Astrocyte of the spinal cord (primary cell): ENCODE data around the gene ARMH3.

Experiments used
- DNase-seq: peaks from one replicate; pipeline ENCODE4 v3.0.0; 2011; ENCODE audit warnings: low read depth, low spot score
- H3K4me3 ChIP-seq: 2 replicates; pipeline ENCODE4 v1.5.1; 2011; ENCODE audit warnings: low read depth, mild to moderate bottlenecking, low read length, moderate library complexity
- in situ Hi-C: cut with HindIII; loops from 2 replicates; pipeline ENCODE4 v1.10.0; 2017; ENCODE audit warnings: low sequenced_read_pairs
- TF ChIP-seq, protein P1 (sequence below): IDR thresholded peaks from 2 replicates; pipeline ENCODE4 v1.5.1; 2012; ENCODE audit warnings: low read depth, mild to moderate bottlenecking, low read length, inconsistent platforms

ARMH3 gene

DNA sequence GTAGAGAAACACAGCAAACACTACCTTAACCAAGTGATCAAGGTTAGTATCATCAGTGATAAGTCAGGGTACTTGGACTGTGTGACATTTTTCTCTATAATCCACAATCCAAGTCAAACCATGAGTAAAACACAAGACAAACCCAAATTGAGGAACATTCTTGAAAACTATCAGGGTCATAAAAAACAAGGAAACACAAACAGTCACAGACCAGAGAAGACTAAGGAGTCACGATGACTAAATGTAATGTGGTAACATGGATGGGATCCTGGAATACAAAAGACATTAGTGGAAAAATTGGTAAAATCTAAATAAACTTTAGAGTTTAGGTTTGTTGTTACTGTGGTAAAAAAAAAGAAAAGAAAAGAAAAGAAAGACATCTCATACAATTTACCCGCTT is 103.8 kb downstream of the ARMH3 start:
- DNase-seq, result peak; percentile 34

GRCh38 chr10:101950213-101950612 is 105.8 kb downstream of the ARMH3 start:
- DNase-seq, result no peak
- in situ Hi-C loops, result no loop called here
- TF ChIP-seq, protein P1, sequence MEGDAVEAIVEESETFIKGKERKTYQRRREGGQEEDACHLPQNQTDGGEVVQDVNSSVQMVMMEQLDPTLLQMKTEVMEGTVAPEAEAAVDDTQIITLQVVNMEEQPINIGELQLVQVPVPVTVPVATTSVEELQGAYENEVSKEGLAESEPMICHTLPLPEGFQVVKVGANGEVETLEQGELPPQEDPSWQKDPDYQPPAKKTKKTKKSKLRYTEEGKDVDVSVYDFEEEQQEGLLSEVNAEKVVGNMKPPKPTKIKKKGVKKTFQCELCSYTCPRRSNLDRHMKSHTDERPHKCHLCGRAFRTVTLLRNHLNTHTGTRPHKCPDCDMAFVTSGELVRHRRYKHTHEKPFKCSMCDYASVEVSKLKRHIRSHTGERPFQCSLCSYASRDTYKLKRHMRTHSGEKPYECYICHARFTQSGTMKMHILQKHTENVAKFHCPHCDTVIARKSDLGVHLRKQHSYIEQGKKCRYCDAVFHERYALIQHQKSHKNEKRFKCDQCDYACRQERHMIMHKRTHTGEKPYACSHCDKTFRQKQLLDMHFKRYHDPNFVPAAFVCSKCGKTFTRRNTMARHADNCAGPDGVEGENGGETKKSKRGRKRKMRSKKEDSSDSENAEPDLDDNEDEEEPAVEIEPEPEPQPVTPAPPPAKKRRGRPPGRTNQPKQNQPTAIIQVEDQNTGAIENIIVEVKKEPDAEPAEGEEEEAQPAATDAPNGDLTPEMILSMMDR, result no peak
- H3K4me3 ChIP-seq, result no peak overlapping the region

More for the DNA sequence above, 103.8 kb downstream of the ARMH3 start:
- TF ChIP-seq, protein P1, result no peak
- no peak overlapping the region for H3K4me3 ChIP-seq
- in situ Hi-C loops, result no loop called here

GRCh38 chr10:101941871-101942270 is 114.1 kb downstream of the ARMH3 start:
- TF ChIP-seq, protein P1, result no peak
- DNase-seq, result peak; percentile 57
- in situ Hi-C loops, result no loop called here
- no peak overlapping the region for H3K4me3 ChIP-seq

DNA sequence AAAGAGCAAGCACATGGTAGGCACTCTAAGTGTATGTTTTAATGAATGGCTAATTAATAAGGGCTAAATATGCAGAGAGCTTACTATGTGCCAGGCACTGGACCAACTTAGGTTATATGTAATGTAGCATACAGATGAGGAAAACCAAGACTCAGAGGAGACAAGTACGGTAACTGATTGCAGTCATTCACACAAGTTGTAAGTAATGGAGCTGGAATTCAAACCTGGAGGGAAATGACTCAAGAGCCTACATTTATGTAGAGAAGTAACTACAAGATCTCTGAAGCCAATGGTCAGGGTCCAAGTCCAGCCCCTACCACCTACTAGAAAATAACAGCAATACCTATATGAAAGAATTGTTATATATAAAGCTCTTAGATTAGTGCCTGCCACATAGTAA is 115.1 kb downstream of the ARMH3 start:
- TF ChIP-seq, protein P1, result no peak
- peak; percentile 13 for DNase-seq
- H3K4me3 ChIP-seq, result no peak overlapping the region
- in situ Hi-C loops, result no loop called here

DNA sequence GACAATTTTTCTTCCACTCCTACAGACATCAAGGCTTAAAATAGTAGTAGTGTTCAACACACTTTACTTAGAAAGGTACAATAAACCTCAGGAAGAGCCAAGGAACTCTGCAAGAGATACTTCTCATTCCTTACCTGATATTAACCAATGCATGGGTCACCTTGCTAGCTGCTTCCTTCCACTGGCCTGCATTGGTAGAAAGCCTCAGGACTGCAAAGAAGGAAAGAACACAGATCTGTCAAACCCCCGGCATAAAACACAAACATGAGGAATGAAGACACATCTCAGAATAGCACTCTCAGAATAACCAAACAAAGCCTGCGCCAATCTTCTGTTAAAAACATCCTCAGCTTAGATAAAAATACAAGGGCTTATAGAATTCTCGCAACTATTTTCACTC is 116.2 kb downstream of the ARMH3 start:
- TF ChIP-seq, protein P1, result no peak
- DNase-seq, result no peak
- in situ Hi-C loops, result no loop called here
- H3K4me3 ChIP-seq, result no peak overlapping the region

GRCh38 chr10:101939008-101939648 is 116.8 kb downstream of the ARMH3 start:
- TF ChIP-seq, protein P1, result no peak
- DNase-seq, result peak; percentile 86
- in situ Hi-C loops, result no loop called here
- H3K4me3 ChIP-seq, result no peak overlapping the region
